GM12878 (cell line): ENCODE results near the gene SLC39A13. TPM values are rescaled to one million over a fixed set of nuclear protein-coding genes. Genes with fewer than 3 reads are reported as not detected.

Source experiments
- ATAC-seq: fragments of 200-7000 bp; cut with Tn5 transposase; 3 replicates; pipeline ENCODE4 v1.9.1; 2020; ENCODE audit warnings: mild to moderate bottlenecking, moderate library complexity
- BruUV-seq: library from RNA; stranded (reverse); fragments of 400-500 nt; replicated peaks from 2 replicates; lab custom pipeline; 2021; lab: Mats Ljungman, UMichigan
- CTCF ChIA-PET: fragments of 300-600 bp; sonication (Branson Sonifier 250); formaldehyde crosslinking; extraction: SDS; loops from one replicate; lab custom pipeline; 2021; ENCODE audit warnings: inconsistent platforms; lab: Yijun Ruan, JAX
- POLR2A ChIA-PET: fragments of 350-600 bp; formaldehyde crosslinking; extraction: SDS; loops from one replicate; lab custom pipeline; 2021; ENCODE audit warnings: inconsistent platforms; lab: Charles Lee
- RAD21 ChIA-PET: fragments of 300-600 bp; sonication (Branson Sonifier 250); formaldehyde crosslinking; loops from one replicate; lab custom pipeline; 2023; ENCODE audit warnings: antibody characterized with exemption; ENCODE audit not compliant: unreplicated experiment; lab: Charles Lee
- SMC1A ChIA-PET: fragments of 300-600 bp; sonication (Branson Sonifier 250); formaldehyde crosslinking; loops from one replicate; lab custom pipeline; 2023; ENCODE audit not compliant: unreplicated experiment, uncharacterized antibody; lab: Charles Lee
- DNase-seq: peaks from one replicate; pipeline ENCODE4 v3.0.0-alpha.2; 2011; ENCODE audit warnings: low read depth, low spot score
- FAIRE-seq: peaks from 3 replicates; lab custom pipeline; 2011; peaks lifted over from hg19 to GRCh38; lab: Jason Lieb, UNC
- H2AFZ ChIP-seq: 2 replicates; pipeline ENCODE4 v1.6.0; 2011; ENCODE audit warnings: low read depth, low read length, control low read depth; ENCODE audit not compliant: control insufficient read depth
- H3K27ac ChIP-seq: 2 replicates; pipeline ENCODE4 v1.5.1; 2011; ENCODE audit warnings: control low read depth; ENCODE audit not compliant: control insufficient read depth, insufficient read depth
- H3K27me3 ChIP-seq, 2 experiments: replicated peaks in 1 of 2; 2 replicates each; pipeline versions ENCODE4 v1.6.0 to v1.6.1; 2011; ENCODE audit warnings: low read length in 1 of 2; ENCODE audit not compliant: control insufficient read depth in 2 of 2, insufficient read depth in 2 of 2
- H3K36me3 ChIP-seq, 2 experiments: 2 replicates each; pipeline ENCODE4 v1.5.1; 2011; ENCODE audit warnings: low read length in 1 of 2; ENCODE audit not compliant: control insufficient read depth in 2 of 2, insufficient read depth in 2 of 2
- H3K4me1 ChIP-seq: 2 replicates; pipeline ENCODE4 v1.6.1; 2011; ENCODE audit warnings: mild to moderate bottlenecking, low read length, moderate library complexity, mixed read lengths; ENCODE audit not compliant: control insufficient read depth, insufficient read depth
- H3K4me2 ChIP-seq: 2 replicates; pipeline ENCODE4 v1.6.0; 2011; ENCODE audit warnings: control low read depth; ENCODE audit not compliant: control insufficient read depth, insufficient read depth
- H3K4me3 ChIP-seq: fragments of 200-600 bp; sonication (generic); 2 replicates; pipeline ENCODE4 v1.5.1; 2016
- H3K79me2 ChIP-seq: 2 replicates; pipeline ENCODE4 v1.6.0; 2011; ENCODE audit warnings: low read length; ENCODE audit not compliant: control insufficient read depth, insufficient read depth
- H3K9ac ChIP-seq: 2 replicates; pipeline ENCODE4 v1.8.0; 2011; ENCODE audit warnings: low read length, control low read depth, mixed read lengths; ENCODE audit not compliant: control insufficient read depth, insufficient read depth
- H3K9me3 ChIP-seq: replicated peaks from 3 replicates; pipeline ENCODE4 v1.5.1; 2011; ENCODE audit warnings: mild to moderate bottlenecking, low read length; ENCODE audit not compliant: control insufficient read depth, insufficient read depth
- H4K20me1 ChIP-seq: 2 replicates; pipeline ENCODE4 v1.6.0; 2011; ENCODE audit not compliant: control insufficient read depth, insufficient read depth
- BMI1 ChIP-seq: fragments of 450-650 bp; IDR thresholded peaks from 2 replicates; pipeline ENCODE4 v1.6.1; 2016; ENCODE audit warnings: mild to moderate bottlenecking, moderate library complexity, borderline replicate concordance
- PML ChIP-seq: IDR thresholded peaks from 2 replicates; pipeline ENCODE4 v1.6.1; 2012; ENCODE audit warnings: low read length, inconsistent platforms
- POLR2AphosphoS2 ChIP-seq: IDR thresholded peaks from 2 replicates; pipeline ENCODE4 v1.6.1; 2011; ENCODE audit warnings: low read depth, mild to moderate bottlenecking, low read length, improper control_type of control experiment, moderate library complexity
- SREBF2 ChIP-seq: IDR thresholded peaks from 2 replicates; pipeline ENCODE4 v1.6.1; 2012; ENCODE audit warnings: mild to moderate bottlenecking, low read length
- STAT1 ChIP-seq: fragments of 450-650 bp; conservative IDR thresholded peaks from 2 replicates; pipeline ENCODE4 v1.6.1; 2014; ENCODE audit warnings: antibody characterized with exemption, mild to moderate bottlenecking
- STAT3 ChIP-seq: IDR thresholded peaks from 2 replicates; pipeline ENCODE4 v1.6.1; 2011; ENCODE audit warnings: low read depth, low read length, improper control_type of control experiment
- YY1 ChIP-seq: IDR thresholded peaks from 2 replicates; pipeline ENCODE4 v1.6.1; 2011; ENCODE audit warnings: low read depth, mild to moderate bottlenecking, low read length
- WGBS: methylation state at CpG from one replicate; pipeline ENCODE4 v1.1.6; 2016; ENCODE audit warnings: low lambda C conversion rate; ENCODE audit not compliant: insufficient replicate concordance, insufficient coverage; ENCODE audit errors: missing lambda C conversion rate; 5-methylcytosine and 5-hydroxymethylcytosine counted together
- in situ Hi-C: fragments of 300-500 bp; cut with MboI; formaldehyde crosslinking; loops from 9 replicates; pipeline ENCODE4 v1.14.3; 2018; ENCODE audit warnings: mixed read lengths
- intact Hi-C: fragments of 100-400 bp; cut with micrococcal nuclease; formaldehyde crosslinking; loops from one replicate; pipeline ENCODE4 v1.14.2; 2022; ENCODE audit not compliant: unreplicated experiment
- polyA plus RNA-seq, 11 experiments: library from polyadenylated mRNA; depleted of rRNA in 4 of 11; unstranded in 6 of 11; stranded (reverse) in 5 of 11; fragments of >200 nt; fragmentation: Nextera tagmentation in 4 of 11; fragmentation: Illumina TruSeq in 1 of 11; extraction: Ambion mirVana in 4 of 11; extraction: Trizol in 1 of 11; gene quantifications; 1 replicate in 1 of 11; 2 replicates in 10 of 11; pipeline versions ENCODE4 v1.2.1 to v1.2.3, GENCODE V29; 2011 to 2016; ENCODE audit warnings: inconsistent platforms in 2 of 11, missing spikeins in 2 of 11, low read depth in 1 of 11
- total RNA-seq, 4 experiments: library from RNA; depleted of rRNA in 3 of 4; stranded (reverse); fragments of >200 nt in 3 of 4; fragmentation: Illumina TruSeq in 1 of 4; extraction: Trizol in 1 of 4; gene quantifications; 2 replicates each; pipeline versions ENCODE4 v1.2.1 to v1.2.3, GENCODE V29; 2013 to 2021
- TF ChIP-seq, protein P1 (sequence below): IDR thresholded peaks from 2 replicates; pipeline ENCODE4 v1.6.1; 2012; ENCODE audit warnings: low read length, inconsistent platforms
- TF ChIP-seq, protein P2 (sequence below): IDR thresholded peaks from 2 replicates; pipeline ENCODE4 v1.6.1; 2011; ENCODE audit warnings: borderline replicate concordance, low read depth, mild to moderate bottlenecking, moderate library complexity, mixed read lengths, low read length; ENCODE audit not compliant: insufficient read depth; ENCODE audit errors: extremely low read length
- TF ChIP-seq, protein P3 (sequence below): fragments of 450-650 bp; formaldehyde crosslinking; IDR thresholded peaks from 2 replicates; pipeline ENCODE4 v1.5.0; 2022; ENCODE audit warnings: mild to moderate bottlenecking, missing genetic modification characterization
- TF ChIP-seq, protein P4 (sequence below): fragments of 450-650 bp; IDR thresholded peaks from 2 replicates; pipeline ENCODE4 v1.6.1; 2018; ENCODE audit warnings: mild to moderate bottlenecking, low read depth, moderate library complexity; ENCODE audit not compliant: partially characterized antibody

SLC39A13 gene
- total and polyA plus RNA-seq, 10 of the 15 experiments (the other 5 are each of a cell fraction or from before 2014, with no cell fraction given): 0.23 to 19.8 (median 6.3) TPM

DNA sequence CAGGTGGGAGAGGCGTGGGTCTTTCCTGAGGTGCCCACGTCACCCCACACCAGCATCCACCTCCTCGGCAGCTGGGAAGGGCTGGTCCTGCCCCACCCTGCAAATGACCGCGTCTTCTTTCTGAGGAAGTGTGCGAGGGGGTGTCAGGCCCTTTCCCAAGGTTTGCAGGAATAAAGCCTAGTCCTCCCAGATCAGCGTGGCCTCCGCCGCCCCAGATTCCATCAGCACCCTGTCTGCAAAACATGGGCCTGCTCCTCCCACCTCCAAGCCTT lies 14.4 kb upstream of the SLC39A13 start:
- Histone ChIP-seq H2AFZ (no peak overlapping the region), H3K27ac (no peak overlapping the region; the same call in 1 of the 2 replicates), H3K4me3 (no peak overlapping the region), H3K9ac (no peak overlapping the region), H3K9me3 (no peaks in the 10 kb centered on the region), H3K4me2 (no peak overlapping the region), H3K4me1 (peaks cover 46% of the 10 kb centered on the region), H3K79me2 (no peaks in the 10 kb centered on the region; the same call in 1 of the 2 replicates), H4K20me1 (no peaks in the 10 kb centered on the region), H3K36me3 (no peaks in the 10 kb centered on the region; a peak in 1 of 4 replicates), H3K27me3 (no peaks in the 10 kb centered on the region)
- 78% methylated on average over 9 of the region's 9 CpGs for WGBS
- ATAC-seq (no peak), FAIRE-seq (no peak), DNase-seq (no peak)
- intact Hi-C loops (no loop called here), in situ Hi-C loops (no loop called here)
- no TSS peak for BruUV-seq
- ChIA-PET SMC1A (interaction anchor here (1.2 to 5.0 kb wide), 4 partner anchors 9 to 20 kb away, joined by 3 to 36 read pairs (median 14); partner anchors contain the start of gene SPI1), RAD21 (interaction anchor here (1.0 to 1.8 kb wide), 3 partner anchors 13 to 20 kb away, joined by 4 to 8 read pairs (median 7); partner anchors contain the start of gene SPI1), POLR2A (interaction anchor here (0.6 to 8.5 kb wide), 3 partner anchors 10 to 22 kb away, joined by 3 to 94 read pairs (median 4); partner anchors contain the start of gene SPI1), CTCF (interaction anchor here (1.5 to 5.0 kb wide), 4 partner anchors 13 to 20 kb away, joined by 5 to 40 read pairs (median 10); partner anchors contain the start of gene SPI1)
- TF ChIP-seq POLR2AphosphoS2 (no peak), PML (no peak), BMI1 (no peak), STAT1 (no peak), STAT3 (no peak), SREBF2 (no peak), YY1 (no peak)
- TF ChIP-seq, protein P1, sequence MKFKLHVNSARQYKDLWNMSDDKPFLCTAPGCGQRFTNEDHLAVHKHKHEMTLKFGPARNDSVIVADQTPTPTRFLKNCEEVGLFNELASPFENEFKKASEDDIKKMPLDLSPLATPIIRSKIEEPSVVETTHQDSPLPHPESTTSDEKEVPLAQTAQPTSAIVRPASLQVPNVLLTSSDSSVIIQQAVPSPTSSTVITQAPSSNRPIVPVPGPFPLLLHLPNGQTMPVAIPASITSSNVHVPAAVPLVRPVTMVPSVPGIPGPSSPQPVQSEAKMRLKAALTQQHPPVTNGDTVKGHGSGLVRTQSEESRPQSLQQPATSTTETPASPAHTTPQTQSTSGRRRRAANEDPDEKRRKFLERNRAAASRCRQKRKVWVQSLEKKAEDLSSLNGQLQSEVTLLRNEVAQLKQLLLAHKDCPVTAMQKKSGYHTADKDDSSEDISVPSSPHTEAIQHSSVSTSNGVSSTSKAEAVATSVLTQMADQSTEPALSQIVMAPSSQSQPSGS: no peak
- TF ChIP-seq, protein P2, sequence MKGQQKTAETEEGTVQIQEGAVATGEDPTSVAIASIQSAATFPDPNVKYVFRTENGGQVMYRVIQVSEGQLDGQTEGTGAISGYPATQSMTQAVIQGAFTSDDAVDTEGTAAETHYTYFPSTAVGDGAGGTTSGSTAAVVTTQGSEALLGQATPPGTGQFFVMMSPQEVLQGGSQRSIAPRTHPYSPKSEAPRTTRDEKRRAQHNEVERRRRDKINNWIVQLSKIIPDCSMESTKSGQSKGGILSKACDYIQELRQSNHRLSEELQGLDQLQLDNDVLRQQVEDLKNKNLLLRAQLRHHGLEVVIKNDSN: no peak
- TF ChIP-seq, protein P3, sequence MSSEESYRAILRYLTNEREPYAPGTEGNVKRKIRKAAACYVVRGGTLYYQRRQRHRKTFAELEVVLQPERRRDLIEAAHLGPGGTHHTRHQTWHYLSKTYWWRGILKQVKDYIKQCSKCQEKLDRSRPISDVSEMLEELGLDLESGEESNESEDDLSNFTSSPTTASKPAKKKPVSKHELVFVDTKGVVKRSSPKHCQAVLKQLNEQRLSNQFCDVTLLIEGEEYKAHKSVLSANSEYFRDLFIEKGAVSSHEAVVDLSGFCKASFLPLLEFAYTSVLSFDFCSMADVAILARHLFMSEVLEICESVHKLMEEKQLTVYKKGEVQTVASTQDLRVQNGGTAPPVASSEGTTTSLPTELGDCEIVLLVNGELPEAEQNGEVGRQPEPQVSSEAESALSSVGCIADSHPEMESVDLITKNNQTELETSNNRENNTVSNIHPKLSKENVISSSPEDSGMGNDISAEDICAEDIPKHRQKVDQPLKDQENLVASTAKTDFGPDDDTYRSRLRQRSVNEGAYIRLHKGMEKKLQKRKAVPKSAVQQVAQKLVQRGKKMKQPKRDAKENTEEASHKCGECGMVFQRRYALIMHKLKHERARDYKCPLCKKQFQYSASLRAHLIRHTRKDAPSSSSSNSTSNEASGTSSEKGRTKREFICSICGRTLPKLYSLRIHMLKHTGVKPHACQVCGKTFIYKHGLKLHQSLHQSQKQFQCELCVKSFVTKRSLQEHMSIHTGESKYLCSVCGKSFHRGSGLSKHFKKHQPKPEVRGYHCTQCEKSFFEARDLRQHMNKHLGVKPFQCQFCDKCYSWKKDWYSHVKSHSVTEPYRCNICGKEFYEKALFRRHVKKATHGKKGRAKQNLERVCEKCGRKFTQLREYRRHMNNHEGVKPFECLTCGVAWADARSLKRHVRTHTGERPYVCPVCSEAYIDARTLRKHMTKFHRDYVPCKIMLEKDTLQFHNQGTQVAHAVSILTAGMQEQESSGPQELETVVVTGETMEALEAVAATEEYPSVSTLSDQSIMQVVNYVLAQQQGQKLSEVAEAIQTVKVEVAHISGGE (CRISPR knock-in tag): no peak
- TF ChIP-seq, protein P4, sequence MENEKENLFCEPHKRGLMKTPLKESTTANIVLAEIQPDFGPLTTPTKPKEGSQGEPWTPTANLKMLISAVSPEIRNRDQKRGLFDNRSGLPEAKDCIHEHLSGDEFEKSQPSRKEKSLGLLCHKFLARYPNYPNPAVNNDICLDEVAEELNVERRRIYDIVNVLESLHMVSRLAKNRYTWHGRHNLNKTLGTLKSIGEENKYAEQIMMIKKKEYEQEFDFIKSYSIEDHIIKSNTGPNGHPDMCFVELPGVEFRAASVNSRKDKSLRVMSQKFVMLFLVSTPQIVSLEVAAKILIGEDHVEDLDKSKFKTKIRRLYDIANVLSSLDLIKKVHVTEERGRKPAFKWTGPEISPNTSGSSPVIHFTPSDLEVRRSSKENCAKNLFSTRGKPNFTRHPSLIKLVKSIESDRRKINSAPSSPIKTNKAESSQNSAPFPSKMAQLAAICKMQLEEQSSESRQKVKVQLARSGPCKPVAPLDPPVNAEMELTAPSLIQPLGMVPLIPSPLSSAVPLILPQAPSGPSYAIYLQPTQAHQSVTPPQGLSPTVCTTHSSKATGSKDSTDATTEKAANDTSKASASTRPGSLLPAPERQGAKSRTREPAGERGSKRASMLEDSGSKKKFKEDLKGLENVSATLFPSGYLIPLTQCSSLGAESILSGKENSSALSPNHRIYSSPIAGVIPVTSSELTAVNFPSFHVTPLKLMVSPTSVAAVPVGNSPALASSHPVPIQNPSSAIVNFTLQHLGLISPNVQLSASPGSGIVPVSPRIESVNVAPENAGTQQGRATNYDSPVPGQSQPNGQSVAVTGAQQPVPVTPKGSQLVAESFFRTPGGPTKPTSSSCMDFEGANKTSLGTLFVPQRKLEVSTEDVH: no peak
